Esophagus muscularis mucosa (tissue), 3 donors: Measurements from ENCODE around the gene GINS1.

Experiments
- POLR2A ChIP-seq: fragments of 450-650 bp; IDR thresholded peaks from one replicate; pipeline ENCODE4 v1.6.1; 2017; ENCODE audit warnings: antibody characterized with exemption, moderate library complexity, mild to moderate bottlenecking, low read depth
- TF ChIP-seq, protein P1 (sequence below), 3 experiments: fragments of 200-600 bp in 2 of 3; fragments of 450-650 bp in 1 of 3; sonication (generic) in 2 of 3; IDR thresholded peaks; one replicate each; pipeline ENCODE4 v1.5.1; 2017 to 2019; ENCODE audit warnings: antibody characterized with exemption in 3 of 3, mild to moderate bottlenecking in 2 of 3, moderate library complexity in 1 of 3

- no peak for TF ChIP-seq POLR2A
- TF ChIP-seq, protein P1, sequence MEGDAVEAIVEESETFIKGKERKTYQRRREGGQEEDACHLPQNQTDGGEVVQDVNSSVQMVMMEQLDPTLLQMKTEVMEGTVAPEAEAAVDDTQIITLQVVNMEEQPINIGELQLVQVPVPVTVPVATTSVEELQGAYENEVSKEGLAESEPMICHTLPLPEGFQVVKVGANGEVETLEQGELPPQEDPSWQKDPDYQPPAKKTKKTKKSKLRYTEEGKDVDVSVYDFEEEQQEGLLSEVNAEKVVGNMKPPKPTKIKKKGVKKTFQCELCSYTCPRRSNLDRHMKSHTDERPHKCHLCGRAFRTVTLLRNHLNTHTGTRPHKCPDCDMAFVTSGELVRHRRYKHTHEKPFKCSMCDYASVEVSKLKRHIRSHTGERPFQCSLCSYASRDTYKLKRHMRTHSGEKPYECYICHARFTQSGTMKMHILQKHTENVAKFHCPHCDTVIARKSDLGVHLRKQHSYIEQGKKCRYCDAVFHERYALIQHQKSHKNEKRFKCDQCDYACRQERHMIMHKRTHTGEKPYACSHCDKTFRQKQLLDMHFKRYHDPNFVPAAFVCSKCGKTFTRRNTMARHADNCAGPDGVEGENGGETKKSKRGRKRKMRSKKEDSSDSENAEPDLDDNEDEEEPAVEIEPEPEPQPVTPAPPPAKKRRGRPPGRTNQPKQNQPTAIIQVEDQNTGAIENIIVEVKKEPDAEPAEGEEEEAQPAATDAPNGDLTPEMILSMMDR (IDR thresholded peaks at IDR 0.05) = no peak
Measured at GRCh38 chr20:25469558-25469957, 62.1 kb downstream of the GINS1 start.
